GM18520 (cell line): Measurements from ENCODE around the gene ZDHHC6.
"Not testable (repeated sequence)": the region's sequence is repeated elsewhere in the genome, so short reads cannot be mapped to it uniquely, and the experiment has no call there.

Experiments
- ATAC-seq: cut with Tn5 transposase; IDR thresholded peaks from one replicate; pipeline ENCODE4 v1.9.1; 2021; ENCODE audit not compliant: unreplicated experiment

Gene ZDHHC6

GRCh38 chr10:112446855-112447619, at the start of gene ZDHHC6, which contains the start of gene VTI1A:
TSS of gene ZDHHC6 (minus strand) at chr10:112446914. CDS start at chr10:112445436, 1,478 bp downstream.
TSS of gene VTI1A (plus strand) at chr10:112447215. CDS start at chr10:112447374, 159 bp downstream.
- peak; percentile 87 for ATAC-seq

DNA sequence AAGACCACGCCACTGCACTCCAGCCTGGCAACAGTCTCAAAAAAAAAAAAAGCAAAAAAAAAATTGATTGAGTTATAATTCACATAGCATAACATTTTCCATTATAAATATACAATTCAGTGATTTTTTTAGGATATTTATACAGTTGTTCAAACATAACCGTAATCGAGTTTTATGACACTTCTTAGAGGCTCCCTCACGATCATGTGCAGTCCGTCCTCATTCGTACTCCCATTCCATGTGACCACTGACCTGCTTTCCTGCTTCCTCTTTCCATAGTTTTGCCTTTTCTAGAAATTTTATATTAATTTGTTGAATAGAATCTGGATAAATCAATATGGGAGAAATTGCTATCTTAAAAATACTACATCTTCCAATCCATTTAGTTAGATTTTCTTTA, 46.0 kb upstream of the ZDHHC6 start:
- ATAC-seq, result no peak

- no peak for ATAC-seq
Observed at GRCh38 chr10:112491144-112491543, 44.4 kb upstream of the ZDHHC6 start.

- no peak for ATAC-seq
Observed at GRCh38 chr10:112490545-112490944, 43.8 kb upstream of the ZDHHC6 start.

DNA sequence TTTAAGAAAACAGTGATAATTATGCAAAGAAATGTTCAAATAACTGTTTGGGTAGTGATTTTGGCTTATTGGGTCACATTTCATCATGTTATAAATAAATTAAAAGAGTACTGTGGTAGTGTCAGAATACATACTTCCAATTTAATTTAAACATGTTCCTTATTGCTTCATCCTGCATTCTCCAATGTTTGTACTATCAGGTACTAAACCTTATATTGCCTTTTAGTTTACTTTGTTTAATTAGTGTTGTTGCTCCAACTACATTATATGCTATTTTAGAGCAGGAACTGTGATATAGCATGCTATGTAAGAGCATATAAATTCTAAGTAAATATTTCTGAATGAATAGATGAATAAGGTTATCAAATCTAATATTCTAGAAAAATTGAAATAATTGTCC, 41.2 kb upstream of the ZDHHC6 start:
- ATAC-seq, result no peak

DNA sequence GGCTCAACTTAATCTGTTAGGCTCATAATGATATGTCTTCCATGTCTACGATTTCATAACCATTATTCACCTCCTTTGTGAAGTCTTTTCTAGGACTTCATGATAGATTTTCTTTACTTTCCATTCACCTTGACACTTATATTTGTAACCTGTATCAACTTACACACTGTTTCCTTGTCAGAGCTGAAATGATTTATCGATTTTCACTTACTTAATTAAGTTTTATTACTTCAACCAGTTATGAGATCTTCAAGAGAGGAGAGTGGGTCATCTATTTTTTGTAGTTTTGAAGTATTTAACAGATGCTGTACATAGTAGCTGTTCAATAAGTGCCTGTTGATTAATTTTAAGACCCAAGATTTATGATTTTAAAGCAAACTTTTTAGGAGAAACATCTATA, 37.7 kb upstream of the ZDHHC6 start:
- ATAC-seq, result no peak

- no peak for ATAC-seq
Observed at GRCh38 chr10:112481602-112482001, 34.9 kb upstream of the ZDHHC6 start.

DNA sequence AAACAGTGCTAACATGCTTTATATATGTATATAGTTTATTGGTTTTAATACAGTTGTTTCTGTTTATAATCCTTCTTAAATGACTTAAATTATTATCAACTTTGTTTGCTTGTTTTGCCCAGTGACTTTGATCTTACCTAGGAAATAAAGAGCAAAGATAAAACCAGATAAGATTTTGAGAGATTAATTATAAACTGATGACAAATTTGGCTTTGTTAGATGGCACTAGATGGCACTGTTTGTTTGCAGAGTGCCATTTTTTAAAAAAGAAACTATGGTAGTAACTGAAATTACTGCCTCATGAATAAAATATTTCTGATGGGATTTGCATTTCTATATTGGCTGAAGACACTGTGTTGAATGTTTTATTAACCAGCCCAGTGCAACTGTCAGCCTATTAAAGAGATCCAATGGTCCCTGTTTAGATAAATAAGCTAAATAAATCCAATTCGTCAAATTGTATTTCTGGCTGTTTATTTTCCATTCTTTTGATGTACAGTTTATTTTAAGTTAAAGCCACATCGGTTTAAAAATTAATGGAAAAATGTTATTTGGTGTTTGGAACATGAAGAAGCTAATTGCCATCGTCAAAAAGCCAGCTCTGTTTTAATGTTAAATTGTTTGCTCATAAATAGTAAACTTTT, 29.0 kb upstream of the ZDHHC6 start:
- no peak for ATAC-seq

DNA sequence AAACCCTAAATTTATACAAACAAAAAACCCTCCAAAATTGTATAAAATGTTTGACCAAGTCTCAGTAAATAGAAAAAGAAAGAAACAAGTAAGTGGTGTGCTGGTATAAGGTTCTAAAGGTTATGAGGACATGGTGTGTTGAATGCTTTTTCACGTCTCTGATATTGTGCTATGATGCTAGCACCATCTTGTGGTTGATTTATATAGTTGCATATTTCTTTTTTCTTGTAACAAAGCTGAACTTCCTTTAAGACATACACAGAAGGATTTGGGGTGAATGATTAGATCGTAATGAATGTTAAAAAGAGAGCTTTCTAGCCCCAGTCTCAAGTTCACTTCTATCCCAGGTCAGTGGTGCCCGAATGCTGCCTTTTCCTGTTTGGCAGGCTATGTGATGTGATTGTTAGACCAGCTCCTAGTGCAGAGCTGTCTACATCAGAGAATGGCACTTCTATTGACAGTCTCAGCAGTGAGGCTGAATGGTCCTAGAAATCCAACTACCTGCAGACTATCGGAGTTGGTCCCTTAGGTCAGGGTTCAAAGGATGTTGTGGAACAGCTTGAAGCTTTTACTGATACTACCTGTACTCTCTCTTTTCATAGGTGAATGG, 25.3 kb upstream of the ZDHHC6 start:
- no peak for ATAC-seq

- ATAC-seq, result no peak
Observed at GRCh38 chr10:112467541-112468075, 20.9 kb upstream of the ZDHHC6 start.

GRCh38 chr10:112466802-112467201, 20.1 kb upstream of the ZDHHC6 start:
- ATAC-seq, result no peak

GRCh38 chr10:112465299-112465883, 18.7 kb upstream of the ZDHHC6 start:
- ATAC-seq, result no peak

DNA sequence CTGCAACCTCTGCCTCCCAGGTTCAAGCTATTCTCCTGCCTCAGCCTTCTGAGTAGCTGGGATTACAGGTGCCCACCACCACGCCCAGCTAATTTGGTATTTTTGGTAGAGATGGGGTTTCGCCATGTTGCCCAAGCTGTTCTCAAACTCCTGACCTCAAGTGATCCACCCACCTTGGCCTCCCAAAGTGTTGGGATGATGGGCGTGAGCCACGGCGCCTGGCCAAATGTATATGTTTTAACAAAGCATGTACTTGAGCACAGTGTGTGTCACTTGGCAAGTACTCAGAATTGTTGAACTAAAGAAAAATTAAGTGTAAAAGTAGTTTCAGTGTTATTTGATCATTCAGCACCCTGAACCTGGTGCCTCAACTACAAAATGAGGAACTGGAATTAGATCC, 17.4 kb upstream of the ZDHHC6 start:
- not testable (repeated sequence) for ATAC-seq

GRCh38 chr10:112461029-112461887, 14.5 kb upstream of the ZDHHC6 start:
- ATAC-seq, result no peak

- no peak for ATAC-seq
Observed at GRCh38 chr10:112460366-112460765, 13.7 kb upstream of the ZDHHC6 start.

- ATAC-seq, result no peak
Observed at GRCh38 chr10:112456533-112456932, 9.8 kb upstream of the ZDHHC6 start.

DNA sequence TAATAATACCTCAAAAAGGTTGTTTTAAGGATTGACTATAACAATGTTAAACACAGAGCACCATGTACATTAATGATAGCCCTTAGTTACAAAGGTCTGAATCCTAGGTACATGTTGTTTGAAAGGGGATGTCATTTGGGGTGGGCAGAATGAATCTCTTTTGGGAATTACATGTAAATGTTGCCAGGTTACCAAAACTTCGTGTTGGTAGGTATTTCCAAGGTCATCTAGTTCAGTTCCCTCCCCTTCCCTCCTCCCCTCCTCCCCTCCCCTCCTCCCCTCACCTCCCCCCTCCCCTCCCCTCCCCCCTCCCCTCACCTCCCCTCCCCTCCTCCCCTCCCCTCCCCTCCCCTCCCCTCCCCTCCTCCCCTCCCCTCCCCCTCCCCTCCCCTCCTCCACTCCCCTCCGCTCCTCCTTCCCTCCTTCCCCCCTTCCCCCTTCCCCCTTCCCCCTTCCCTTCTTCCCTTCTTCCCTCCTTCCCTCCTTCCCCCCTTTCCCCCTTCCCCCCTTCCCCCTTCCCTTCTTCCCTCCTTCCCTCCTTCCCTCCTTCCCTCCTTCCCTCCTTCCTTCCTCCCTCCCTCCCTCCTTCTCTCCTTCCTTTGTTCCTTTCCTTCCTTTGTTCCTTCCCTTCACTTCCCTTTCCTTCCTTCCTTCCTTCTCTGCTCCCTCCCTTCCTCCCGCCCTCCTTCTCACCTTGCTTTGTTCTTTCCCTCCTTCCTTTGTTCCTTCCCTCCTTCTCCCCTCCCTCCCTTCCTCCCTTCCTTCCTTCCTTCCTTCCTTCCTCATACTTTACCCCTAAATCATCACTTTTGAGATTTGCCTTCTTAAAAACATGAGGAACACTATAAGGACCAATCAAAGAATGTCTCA, 8.4 kb upstream of the ZDHHC6 start:
- no peak for ATAC-seq

DNA sequence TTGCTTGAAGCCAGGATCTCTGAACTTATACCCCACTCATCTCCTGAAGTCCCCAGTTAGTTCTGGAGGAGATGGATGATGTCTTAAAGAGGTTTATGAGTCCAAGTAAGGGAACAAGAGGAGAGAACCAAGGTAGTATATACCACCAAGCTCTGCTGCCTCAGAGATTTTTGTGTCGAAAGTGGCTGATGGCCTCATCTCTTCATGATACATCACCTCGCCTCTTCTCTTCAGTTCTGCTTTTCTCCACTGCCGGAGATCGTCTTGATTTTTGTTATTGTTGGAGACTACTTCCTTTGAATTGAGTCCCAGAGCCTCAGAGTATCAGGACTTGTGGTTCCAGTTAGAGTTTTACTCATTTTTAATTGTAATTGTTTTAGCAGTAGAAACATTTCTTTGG, 2.2 kb upstream of the ZDHHC6 start:
- no peak for ATAC-seq

GRCh38 chr10:112447620-112447928, 860 bp upstream of the ZDHHC6 start:
- ATAC-seq, result no peak
